ENCODE data around the gene PARD3. TPM values are rescaled to one million over a fixed set of nuclear protein-coding genes. Genes with fewer than 3 reads are reported as not detected.

The PARD3 gene
- total RNA-seq, 2 donors from 2014 or later: 32.0 to 61.9 TPM

DNA sequence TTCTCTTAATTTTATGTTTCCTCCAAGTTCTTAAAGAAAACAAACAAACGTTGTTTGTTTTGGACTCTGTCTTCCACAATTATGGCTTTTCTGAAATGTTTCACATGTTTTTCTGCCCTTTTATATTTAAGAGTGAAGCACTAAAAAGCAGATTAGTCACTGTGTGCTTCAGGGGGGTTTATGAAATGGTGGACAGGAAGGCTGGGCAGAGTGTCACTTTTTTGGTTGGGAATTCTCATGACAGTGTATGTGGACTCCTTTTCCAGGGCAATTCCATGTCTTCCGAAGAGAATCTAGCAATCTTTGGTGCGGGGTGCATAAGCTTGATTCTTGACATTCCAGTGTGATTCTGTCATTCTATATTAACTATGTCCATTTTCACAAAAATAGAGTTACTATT lies 669.4 kb downstream of the PARD3 start:
- no peaks in the 10 kb centered on the region for H3K36me3 ChIP-seq
- TF ChIP-seq POLR2A (IDR thresholded peaks at IDR 0.05) (no peak), POLR2AphosphoS5 (IDR thresholded peaks at IDR 0.05) (no peak)
- TF ChIP-seq, protein P1, sequence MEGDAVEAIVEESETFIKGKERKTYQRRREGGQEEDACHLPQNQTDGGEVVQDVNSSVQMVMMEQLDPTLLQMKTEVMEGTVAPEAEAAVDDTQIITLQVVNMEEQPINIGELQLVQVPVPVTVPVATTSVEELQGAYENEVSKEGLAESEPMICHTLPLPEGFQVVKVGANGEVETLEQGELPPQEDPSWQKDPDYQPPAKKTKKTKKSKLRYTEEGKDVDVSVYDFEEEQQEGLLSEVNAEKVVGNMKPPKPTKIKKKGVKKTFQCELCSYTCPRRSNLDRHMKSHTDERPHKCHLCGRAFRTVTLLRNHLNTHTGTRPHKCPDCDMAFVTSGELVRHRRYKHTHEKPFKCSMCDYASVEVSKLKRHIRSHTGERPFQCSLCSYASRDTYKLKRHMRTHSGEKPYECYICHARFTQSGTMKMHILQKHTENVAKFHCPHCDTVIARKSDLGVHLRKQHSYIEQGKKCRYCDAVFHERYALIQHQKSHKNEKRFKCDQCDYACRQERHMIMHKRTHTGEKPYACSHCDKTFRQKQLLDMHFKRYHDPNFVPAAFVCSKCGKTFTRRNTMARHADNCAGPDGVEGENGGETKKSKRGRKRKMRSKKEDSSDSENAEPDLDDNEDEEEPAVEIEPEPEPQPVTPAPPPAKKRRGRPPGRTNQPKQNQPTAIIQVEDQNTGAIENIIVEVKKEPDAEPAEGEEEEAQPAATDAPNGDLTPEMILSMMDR (IDR thresholded peaks at IDR 0.05): no peak
- no peak for DNase-seq (ENCODE audit: low spot score)
- H3K27me3 ChIP-seq (replicated peaks; ENCODE audit: insufficient read depth): no peaks in the 10 kb centered on the region
- intact Hi-C loops (cut with DNase I): no loop called here
- no peak overlapping the region for H3K4me3 ChIP-seq
- H3K4me1 ChIP-seq (replicated peaks): no peaks in the 10 kb centered on the region
- H3K9me3 ChIP-seq: no peaks in the 10 kb centered on the region
- no peak overlapping the region for H3K27ac ChIP-seq
- WGBS: 83% methylated on average over 3 of the region's 3 CpGs

DNA sequence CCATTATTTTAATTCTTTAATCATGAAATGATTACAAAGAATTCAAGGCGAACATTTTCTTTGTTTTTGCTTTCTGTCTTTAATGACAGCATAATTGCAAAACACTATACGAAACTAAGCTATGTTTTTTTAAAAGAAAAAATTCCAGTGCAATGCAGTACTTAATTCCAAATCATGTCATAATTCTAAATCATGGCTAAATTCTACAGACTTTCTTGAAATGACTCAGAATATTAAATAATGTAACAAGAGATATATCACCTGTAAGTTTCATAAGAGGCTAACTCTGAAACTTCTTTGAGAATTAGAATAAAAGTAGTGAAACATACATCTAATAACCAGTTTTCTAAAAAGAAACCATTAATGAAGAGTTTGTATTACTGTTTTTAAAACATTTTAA lies 671.6 kb downstream of the PARD3 start:
- H3K4me3 ChIP-seq: no peak overlapping the region
- H3K27me3 ChIP-seq (replicated peaks; ENCODE audit: insufficient read depth): no peaks in the 10 kb centered on the region
- TF ChIP-seq, protein P1 (IDR thresholded peaks at IDR 0.05): no peak
- H3K36me3 ChIP-seq: no peaks in the 10 kb centered on the region
- DNase-seq (ENCODE audit: low spot score): no peak
- H3K27ac ChIP-seq: no peak overlapping the region
- no peaks in the 10 kb centered on the region for H3K9me3 ChIP-seq
- 95% methylated on average over 2 of the region's 2 CpGs for WGBS
- no peaks in the 10 kb centered on the region for H3K4me1 ChIP-seq (replicated peaks)
- intact Hi-C loops (cut with DNase I): no loop called here

DNA sequence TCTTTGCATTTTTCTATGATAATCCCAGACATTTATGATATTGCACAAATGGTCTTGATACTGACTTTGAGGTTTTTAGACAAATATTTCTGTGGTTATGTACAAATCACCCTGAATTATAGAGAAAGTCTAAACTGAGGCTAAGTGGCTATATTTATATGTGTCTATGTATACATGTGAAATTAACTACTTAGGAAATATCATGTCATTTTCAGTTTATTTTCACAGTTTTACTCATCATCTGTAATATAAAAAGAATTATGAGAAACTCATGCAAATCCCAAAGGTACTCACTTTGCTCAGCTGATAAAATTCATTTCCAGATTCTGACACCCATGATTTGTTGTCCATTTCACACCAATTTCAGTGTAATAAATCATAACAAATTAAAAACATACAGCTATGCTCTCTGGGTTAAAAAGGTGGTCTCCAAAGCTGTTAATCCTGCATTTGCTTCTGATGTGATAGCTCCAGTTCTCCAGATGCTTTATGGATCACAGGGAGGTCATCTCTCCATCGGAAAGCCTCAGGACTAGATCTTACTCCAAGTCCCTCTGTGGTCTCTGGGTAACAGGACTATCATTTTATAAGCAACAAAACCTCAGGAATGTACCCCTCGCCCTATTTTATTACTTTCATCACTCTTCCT lies 673.9 kb downstream of the PARD3 start:
- H3K9me3 ChIP-seq: no peaks in the 10 kb centered on the region
- no peaks in the 10 kb centered on the region for H3K36me3 ChIP-seq
- no peaks in the 10 kb centered on the region for H3K27me3 ChIP-seq (replicated peaks; ENCODE audit: insufficient read depth)
- DNase-seq (ENCODE audit: low spot score): no peak
- whole genome bisulfite sequencing: 79% methylated on average over 2 of the region's 2 CpGs
- intact Hi-C loops (cut with DNase I): no loop called here
- no peaks in the 10 kb centered on the region for H3K4me1 ChIP-seq (replicated peaks)
- H3K27ac ChIP-seq: no peak overlapping the region
- no peak overlapping the region for H3K4me3 ChIP-seq
- TF ChIP-seq, protein P1 (IDR thresholded peaks at IDR 0.05): no peak
- no peak for TF ChIP-seq POLR2A (IDR thresholded peaks at IDR 0.05)
- TF ChIP-seq POLR2AphosphoS5 (IDR thresholded peaks at IDR 0.05): no peak

DNA sequence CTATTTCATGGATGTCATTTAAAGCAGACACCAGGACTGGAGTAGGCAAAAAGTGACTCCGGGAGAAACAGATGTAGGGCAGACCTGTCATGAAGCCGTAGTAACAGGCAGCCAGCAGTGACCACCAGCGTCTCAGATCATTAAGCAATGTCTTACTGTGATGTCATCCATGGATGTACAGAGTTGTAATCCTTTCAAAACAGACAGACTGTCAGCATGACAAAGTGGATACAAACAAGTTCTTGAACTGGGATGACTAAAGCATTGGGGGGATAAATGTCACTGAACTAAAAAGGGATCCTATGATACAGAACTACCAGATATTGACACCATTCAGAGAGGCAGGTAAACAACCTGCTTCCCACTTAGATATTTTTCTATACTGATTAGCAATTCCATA lies 675.5 kb downstream of the PARD3 start:
- DNase-seq (ENCODE audit: low spot score): no peak
- intact Hi-C loops (cut with DNase I): no loop called here
- Histone ChIP-seq H3K27ac (no peak overlapping the region), H3K4me1 (replicated peaks) (no peaks in the 10 kb centered on the region), H3K27me3 (replicated peaks; ENCODE audit: insufficient read depth) (no peaks in the 10 kb centered on the region), H3K4me3 (no peak overlapping the region), H3K36me3 (no peaks in the 10 kb centered on the region), H3K9me3 (no peaks in the 10 kb centered on the region)
- TF ChIP-seq, protein P1 (IDR thresholded peaks at IDR 0.05): no peak
- TF ChIP-seq POLR2AphosphoS5 (IDR thresholded peaks at IDR 0.05) (no peak), POLR2A (IDR thresholded peaks at IDR 0.05) (no peak)
- 90% methylated on average over 3 of the region's 3 CpGs for WGBS

DNA sequence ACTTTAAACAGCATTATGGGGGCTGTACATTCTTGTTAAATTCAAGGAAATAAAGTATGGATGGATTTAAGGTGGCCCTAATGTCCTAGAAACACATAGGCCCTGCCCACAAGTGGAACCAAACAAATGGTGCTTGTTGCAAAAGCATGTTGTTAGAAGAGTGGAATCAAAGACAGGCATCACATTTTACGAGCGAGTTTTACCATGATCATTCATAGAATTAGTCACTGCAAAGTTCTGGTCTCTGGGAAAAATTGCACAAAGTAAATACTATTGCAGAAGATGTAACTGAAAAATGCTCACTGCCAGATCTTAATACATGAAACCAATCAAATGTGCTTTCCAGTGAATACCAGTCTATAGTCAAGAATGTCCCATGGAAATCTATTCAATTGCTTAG lies 677.1 kb downstream of the PARD3 start:
- H3K9me3 ChIP-seq: no peaks in the 10 kb centered on the region
- H3K4me3 ChIP-seq: no peak overlapping the region
- TF ChIP-seq POLR2AphosphoS5 (IDR thresholded peaks at IDR 0.05) (no peak), POLR2A (IDR thresholded peaks at IDR 0.05) (no peak)
- TF ChIP-seq, protein P1 (IDR thresholded peaks at IDR 0.05): no peak
- no peaks in the 10 kb centered on the region for H3K4me1 ChIP-seq (replicated peaks)
- H3K27ac ChIP-seq: no peak overlapping the region
- no peak for DNase-seq (ENCODE audit: low spot score)
- intact Hi-C loops (cut with DNase I): no loop called here
- no peaks in the 10 kb centered on the region for H3K36me3 ChIP-seq
- 76% methylated on average over 2 of the region's 2 CpGs for WGBS
- H3K27me3 ChIP-seq (replicated peaks; ENCODE audit: insufficient read depth): no peaks in the 10 kb centered on the region
